ENCODE results near the gene MYO1B.

MYO1B gene

DNA sequence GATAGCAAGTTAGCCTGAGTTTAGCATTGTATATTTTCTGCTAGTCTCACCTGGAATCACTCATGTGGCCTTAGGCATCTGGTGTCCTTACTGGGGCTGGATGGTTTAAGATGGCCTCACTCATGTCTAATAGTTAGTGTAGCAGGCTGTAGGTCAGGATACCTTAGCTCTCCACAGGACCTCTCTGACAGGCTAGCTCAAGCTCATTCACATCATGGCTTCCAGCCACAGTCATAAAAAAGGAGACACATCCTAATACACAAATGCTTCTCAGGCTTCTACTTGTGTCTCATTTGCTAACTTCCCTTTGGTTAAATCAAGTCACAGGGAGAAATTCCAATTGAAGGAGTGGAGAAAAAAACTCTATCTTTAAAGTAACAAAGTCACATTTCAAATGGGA, 47.7 kb downstream of the MYO1B start:
- no peak overlapping the region for H3K4me3 ChIP-seq (ENCODE audit: insufficient read depth, low read depth, low read length)
- no peaks in the 10 kb centered on the region for H3K4me1 ChIP-seq (ENCODE audit: control insufficient read depth, insufficient read depth, low read length)
- H3K27ac ChIP-seq (ENCODE audit: insufficient read depth, low read depth, low read length, poor library complexity, severe bottlenecking), result no peak overlapping the region
- H3K36me3 ChIP-seq (ENCODE audit: control insufficient read depth, insufficient read depth, low read length), result no peaks in the 10 kb centered on the region
- H3K27me3 ChIP-seq (ENCODE audit: control insufficient read depth, insufficient read depth, low read length, poor library complexity, severe bottlenecking), result no peaks in the 10 kb centered on the region
- H3K9me3 ChIP-seq (ENCODE audit: control insufficient read depth, low read length), result no peaks in the 10 kb centered on the region

DNA sequence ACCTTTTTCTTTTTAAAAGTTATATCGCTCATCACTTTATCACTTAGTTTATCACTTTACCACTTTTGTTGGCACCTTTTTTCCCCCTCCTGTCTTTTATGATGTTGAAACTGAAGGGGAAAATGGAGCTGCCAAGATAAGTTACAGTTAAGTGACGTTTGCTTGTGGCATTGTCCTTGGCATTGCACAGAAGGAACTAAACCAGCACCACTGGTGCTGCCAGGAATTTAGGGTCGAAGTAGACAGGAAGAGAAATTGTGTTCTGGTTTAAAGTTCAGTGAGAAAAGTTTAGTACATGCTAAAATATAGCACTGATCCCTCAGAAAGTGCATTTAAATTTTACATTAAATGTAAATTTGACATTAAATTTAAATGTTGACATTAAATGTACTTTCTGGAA, 49.9 kb downstream of the MYO1B start:
- 88 to 94% methylated on average over 2 to 3 of the region's 3 CpGs for WGBS, 2 experiments
- no peaks in the 10 kb centered on the region for H3K4me1 ChIP-seq (ENCODE audit: control insufficient read depth, insufficient read depth, low read length)

DNA sequence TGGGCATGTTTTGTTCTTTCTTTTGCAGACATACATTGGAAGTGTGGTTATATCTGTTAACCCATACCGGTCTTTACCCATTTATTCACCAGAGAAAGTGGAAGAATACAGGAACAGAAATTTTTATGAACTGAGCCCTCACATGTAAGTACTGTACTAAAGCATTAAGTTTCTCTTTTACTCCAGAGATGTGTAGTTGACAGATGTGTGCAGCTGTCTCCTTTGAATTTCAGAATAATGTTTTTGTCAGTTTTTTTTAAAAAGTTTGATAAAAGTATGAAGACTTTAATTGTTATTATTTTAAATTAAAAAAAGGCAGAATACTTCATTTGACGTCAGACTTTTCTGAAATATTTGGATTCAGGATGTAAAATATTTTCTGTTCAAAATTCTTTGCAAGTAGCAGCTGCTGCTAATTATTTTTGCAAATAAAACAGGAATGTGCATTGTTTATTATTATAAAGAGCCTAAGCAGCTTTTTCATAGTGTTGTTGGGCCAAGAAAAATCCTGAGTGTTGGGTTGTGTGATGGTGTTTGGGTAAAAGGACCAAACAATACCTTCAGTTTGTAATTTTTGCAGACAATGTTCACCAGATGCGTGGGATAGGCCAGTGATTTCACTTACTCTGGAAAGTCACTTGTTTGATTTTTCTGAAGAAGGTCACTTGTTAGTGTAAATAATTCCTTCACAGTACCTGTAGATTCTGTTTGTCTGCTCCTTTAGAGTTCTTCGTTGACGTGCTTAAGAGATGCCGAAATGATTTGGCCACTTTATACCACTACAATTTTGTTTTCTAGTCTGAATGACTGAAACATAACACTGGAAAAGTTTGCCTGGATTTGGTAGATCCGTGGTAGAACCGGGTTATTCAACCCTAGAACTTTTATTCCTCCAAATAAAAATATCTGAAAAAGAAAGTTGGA, 51.1 kb downstream of the MYO1B start:
- Histone ChIP-seq H3K27me3 (ENCODE audit: control insufficient read depth, insufficient read depth, low read length, poor library complexity, severe bottlenecking) (no peaks in the 10 kb centered on the region), H3K36me3 (ENCODE audit: control insufficient read depth, insufficient read depth, low read length) (no peaks in the 10 kb centered on the region), H3K27ac (ENCODE audit: insufficient read depth, low read depth, low read length, poor library complexity, severe bottlenecking) (no peak overlapping the region), H3K9me3 (ENCODE audit: control insufficient read depth, low read length) (no peaks in the 10 kb centered on the region), H3K4me1 (ENCODE audit: control insufficient read depth, insufficient read depth, low read length) (no peaks in the 10 kb centered on the region), H3K4me3 (ENCODE audit: insufficient read depth, low read depth, low read length) (no peak overlapping the region)
- WGBS, 2 experiments, result 92 to 97% methylated on average over 6 to 8 of the region's 8 CpGs

More for the DNA sequence above, 49.9 kb downstream of the MYO1B start:
- Histone ChIP-seq H3K27me3 (ENCODE audit: control insufficient read depth, insufficient read depth, low read length, poor library complexity, severe bottlenecking) (no peaks in the 10 kb centered on the region), H3K36me3 (ENCODE audit: control insufficient read depth, insufficient read depth, low read length) (no peaks in the 10 kb centered on the region), H3K9me3 (ENCODE audit: control insufficient read depth, low read length) (no peaks in the 10 kb centered on the region), H3K4me3 (ENCODE audit: insufficient read depth, low read depth, low read length) (no peak overlapping the region), H3K27ac (ENCODE audit: insufficient read depth, low read depth, low read length, poor library complexity, severe bottlenecking) (no peak overlapping the region)

DNA sequence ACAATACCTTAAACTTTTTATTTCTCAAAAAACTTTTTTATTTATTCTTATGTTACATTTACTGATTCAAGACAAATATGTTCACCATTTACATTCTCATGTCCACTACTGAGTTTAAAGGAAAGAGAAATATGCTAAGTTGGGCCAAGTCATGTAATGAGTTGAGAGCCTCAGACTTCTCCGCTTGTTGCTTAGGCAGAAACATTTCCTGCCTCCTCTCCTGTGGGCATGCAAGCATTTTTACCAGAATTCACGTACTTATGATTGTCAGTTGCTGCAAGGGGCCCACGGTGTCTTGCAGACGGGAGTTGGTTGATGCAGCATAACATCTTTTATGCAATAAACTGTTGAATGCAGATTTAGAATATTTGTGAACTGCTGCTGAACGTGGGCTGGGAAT, 51.8 kb downstream of the MYO1B start:
- no peaks in the 10 kb centered on the region for H3K36me3 ChIP-seq (ENCODE audit: control insufficient read depth, insufficient read depth, low read length)
- no peak overlapping the region for H3K4me3 ChIP-seq (ENCODE audit: insufficient read depth, low read depth, low read length)
- H3K27ac ChIP-seq (ENCODE audit: insufficient read depth, low read depth, low read length, poor library complexity, severe bottlenecking), result no peak overlapping the region
- H3K27me3 ChIP-seq (ENCODE audit: control insufficient read depth, insufficient read depth, low read length, poor library complexity, severe bottlenecking), result no peaks in the 10 kb centered on the region
- no peaks in the 10 kb centered on the region for H3K9me3 ChIP-seq (ENCODE audit: control insufficient read depth, low read length)
- H3K4me1 ChIP-seq (ENCODE audit: control insufficient read depth, insufficient read depth, low read length), result no peaks in the 10 kb centered on the region
- 72 to 75% methylated on average over 5 of the region's 5 CpGs for whole genome bisulfite sequencing, 2 experiments

DNA sequence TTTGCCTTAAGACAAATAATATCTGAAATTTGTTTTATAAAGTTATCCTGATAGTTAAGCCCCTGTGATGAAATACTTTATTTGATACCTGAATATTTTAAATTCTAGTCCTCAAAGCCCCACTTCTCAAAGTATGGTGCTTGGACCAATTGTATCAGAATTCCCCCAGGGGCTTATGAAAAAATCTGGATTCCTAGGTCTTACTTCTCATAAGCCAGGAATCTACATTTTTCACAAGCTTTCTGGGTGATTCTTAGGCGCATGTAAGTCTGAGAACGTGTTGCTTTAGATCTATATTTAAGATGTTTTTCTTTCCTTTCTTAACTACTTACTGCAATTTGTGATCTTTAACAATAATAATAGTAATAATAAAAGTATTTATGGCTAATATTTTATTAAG, 53.1 kb downstream of the MYO1B start:
- Histone ChIP-seq H3K4me1 (ENCODE audit: control insufficient read depth, insufficient read depth, low read length) (no peaks in the 10 kb centered on the region), H3K4me3 (ENCODE audit: insufficient read depth, low read depth, low read length) (no peak overlapping the region), H3K27ac (ENCODE audit: insufficient read depth, low read depth, low read length, poor library complexity, severe bottlenecking) (no peak overlapping the region), H3K36me3 (ENCODE audit: control insufficient read depth, insufficient read depth, low read length) (no peaks in the 10 kb centered on the region), H3K27me3 (ENCODE audit: control insufficient read depth, insufficient read depth, low read length, poor library complexity, severe bottlenecking) (no peaks in the 10 kb centered on the region), H3K9me3 (ENCODE audit: control insufficient read depth, low read length) (no peaks in the 10 kb centered on the region)
- no CpG with 5 or more reads among the region's 2 CpGs for WGBS, 2 experiments

DNA sequence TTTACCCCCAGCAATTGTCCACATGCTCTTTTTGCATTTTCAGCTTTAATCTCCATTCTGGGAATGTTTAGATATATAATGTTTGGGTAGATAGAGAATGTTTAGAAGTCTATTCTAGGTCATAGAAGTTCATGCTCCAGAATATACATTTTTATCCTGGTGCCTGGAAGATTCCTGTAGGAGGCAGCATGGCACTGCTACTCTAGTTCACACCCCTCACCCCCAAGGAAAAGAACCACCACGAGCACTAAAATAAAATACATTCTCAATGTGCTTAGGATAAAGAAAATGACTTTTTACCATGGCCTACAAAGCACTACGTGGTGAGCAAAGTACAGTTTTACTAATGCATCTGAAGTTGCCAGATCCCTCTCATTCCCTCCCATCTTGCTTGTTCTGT, 53.8 kb downstream of the MYO1B start:
- WGBS, 2 experiments, result 75 to 92% methylated on average over 2 of the region's 2 CpGs
- H3K36me3 ChIP-seq (ENCODE audit: control insufficient read depth, insufficient read depth, low read length), result no peaks in the 10 kb centered on the region
- H3K4me1 ChIP-seq (ENCODE audit: control insufficient read depth, insufficient read depth, low read length), result no peaks in the 10 kb centered on the region
- H3K4me3 ChIP-seq (ENCODE audit: insufficient read depth, low read depth, low read length), result no peak overlapping the region
- no peaks in the 10 kb centered on the region for H3K27me3 ChIP-seq (ENCODE audit: control insufficient read depth, insufficient read depth, low read length, poor library complexity, severe bottlenecking)
- no peaks in the 10 kb centered on the region for H3K9me3 ChIP-seq (ENCODE audit: control insufficient read depth, low read length)
- no peak overlapping the region for H3K27ac ChIP-seq (ENCODE audit: insufficient read depth, low read depth, low read length, poor library complexity, severe bottlenecking)

DNA sequence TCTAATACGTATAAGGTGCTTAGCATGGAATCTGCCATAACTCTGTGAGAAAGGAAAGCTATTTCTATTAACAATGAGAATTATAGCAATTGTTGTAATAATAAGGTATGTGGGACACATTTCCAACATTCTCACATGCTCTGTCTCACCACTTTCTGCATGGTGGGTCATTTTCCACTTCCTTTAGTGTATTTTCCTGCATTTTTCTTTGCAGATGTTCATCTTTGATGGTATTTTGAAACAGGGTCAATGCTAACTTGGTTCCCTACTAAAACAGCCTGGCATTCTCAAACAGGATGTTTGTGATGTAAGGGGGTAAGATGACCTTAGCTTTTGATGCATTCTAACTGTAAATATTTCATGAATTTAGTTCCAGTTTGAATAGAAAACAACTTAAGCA, 54.7 kb downstream of the MYO1B start:
- no peaks in the 10 kb centered on the region for H3K36me3 ChIP-seq (ENCODE audit: control insufficient read depth, insufficient read depth, low read length)
- no peak overlapping the region for H3K4me3 ChIP-seq (ENCODE audit: insufficient read depth, low read depth, low read length)
- H3K27me3 ChIP-seq (ENCODE audit: control insufficient read depth, insufficient read depth, low read length, poor library complexity, severe bottlenecking), result no peaks in the 10 kb centered on the region
- H3K9me3 ChIP-seq (ENCODE audit: control insufficient read depth, low read length), result no peaks in the 10 kb centered on the region
- WGBS, 2 experiments, result 100% methylated on average over 1 of the region's 1 CpG
- peaks cover under 1% of the 10 kb centered on the region for H3K4me1 ChIP-seq (ENCODE audit: control insufficient read depth, insufficient read depth, low read length)
- no peak overlapping the region for H3K27ac ChIP-seq (ENCODE audit: insufficient read depth, low read depth, low read length, poor library complexity, severe bottlenecking)

DNA sequence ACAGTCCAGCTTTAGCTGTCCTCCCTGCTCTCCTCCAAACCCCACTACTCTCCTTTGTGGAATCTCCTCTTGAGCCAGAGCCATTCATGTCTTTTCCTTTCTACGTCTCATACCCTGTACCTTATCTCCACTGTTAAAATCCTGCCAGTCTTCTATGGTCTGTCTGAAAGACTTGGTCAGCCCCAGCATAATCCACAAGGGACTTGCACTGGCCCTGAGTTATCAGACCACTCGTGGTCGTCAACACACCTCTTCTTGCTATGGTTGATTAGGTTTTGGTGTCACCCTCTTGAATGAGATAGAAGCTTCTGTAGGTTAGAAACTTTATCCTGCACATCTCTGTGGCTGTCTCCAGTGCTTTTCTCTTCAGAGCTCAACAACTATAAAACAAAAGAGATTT, 56.8 kb downstream of the MYO1B start:
- Histone ChIP-seq H3K4me1 (ENCODE audit: control insufficient read depth, insufficient read depth, low read length) (peaks cover 6% of the 10 kb centered on the region), H3K27me3 (ENCODE audit: control insufficient read depth, insufficient read depth, low read length, poor library complexity, severe bottlenecking) (no peaks in the 10 kb centered on the region), H3K27ac (ENCODE audit: insufficient read depth, low read depth, low read length, poor library complexity, severe bottlenecking) (no peak overlapping the region), H3K36me3 (ENCODE audit: control insufficient read depth, insufficient read depth, low read length) (no peaks in the 10 kb centered on the region), H3K9me3 (ENCODE audit: control insufficient read depth, low read length) (no peaks in the 10 kb centered on the region), H3K4me3 (ENCODE audit: insufficient read depth, low read depth, low read length) (no peak overlapping the region)
- 94 to 96% methylated on average over 3 of the region's 3 CpGs for WGBS, 2 experiments

DNA sequence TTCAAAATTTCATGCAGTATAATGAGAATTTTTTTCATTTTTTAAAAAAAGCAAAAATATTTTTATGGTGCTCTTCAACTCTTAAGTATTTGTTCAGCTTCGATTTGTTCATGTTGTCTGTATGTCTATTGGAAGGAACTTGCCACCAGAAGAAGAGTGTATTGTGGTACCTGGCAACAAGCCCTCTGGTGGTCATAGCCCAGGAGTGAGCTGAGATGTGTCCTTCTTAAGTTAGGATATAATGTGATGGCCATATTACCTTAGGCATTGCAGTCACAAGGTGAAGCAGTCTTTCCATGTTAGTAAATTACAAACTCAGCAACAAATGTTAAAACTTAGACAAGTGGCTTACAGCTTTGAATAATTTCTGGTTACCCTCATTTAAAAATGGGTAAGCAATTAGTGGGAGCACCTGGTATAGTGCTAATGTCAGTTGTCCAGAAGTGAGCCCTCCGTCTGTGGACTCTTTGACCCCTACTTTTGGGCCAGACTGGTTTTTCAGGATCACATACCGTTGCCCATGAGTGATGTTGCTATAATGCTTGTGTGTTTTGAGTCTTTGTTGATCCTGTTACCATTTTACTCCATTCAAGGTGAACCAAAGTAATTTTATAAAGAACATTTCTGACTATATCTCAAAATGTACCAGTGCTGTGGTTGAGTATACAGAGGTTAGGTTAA, 57.4 kb downstream of the MYO1B start:
- Histone ChIP-seq H3K4me3 (ENCODE audit: insufficient read depth, low read depth, low read length) (no peak overlapping the region), H3K36me3 (ENCODE audit: control insufficient read depth, insufficient read depth, low read length) (no peaks in the 10 kb centered on the region), H3K27ac (ENCODE audit: insufficient read depth, low read depth, low read length, poor library complexity, severe bottlenecking) (no peak overlapping the region), H3K27me3 (ENCODE audit: control insufficient read depth, insufficient read depth, low read length, poor library complexity, severe bottlenecking) (no peaks in the 10 kb centered on the region), H3K4me1 (ENCODE audit: control insufficient read depth, insufficient read depth, low read length) (peaks cover 6% of the 10 kb centered on the region), H3K9me3 (ENCODE audit: control insufficient read depth, low read length) (no peaks in the 10 kb centered on the region)
- WGBS, 2 experiments, result 83 to 97% methylated on average over 3 of the region's 3 CpGs

DNA sequence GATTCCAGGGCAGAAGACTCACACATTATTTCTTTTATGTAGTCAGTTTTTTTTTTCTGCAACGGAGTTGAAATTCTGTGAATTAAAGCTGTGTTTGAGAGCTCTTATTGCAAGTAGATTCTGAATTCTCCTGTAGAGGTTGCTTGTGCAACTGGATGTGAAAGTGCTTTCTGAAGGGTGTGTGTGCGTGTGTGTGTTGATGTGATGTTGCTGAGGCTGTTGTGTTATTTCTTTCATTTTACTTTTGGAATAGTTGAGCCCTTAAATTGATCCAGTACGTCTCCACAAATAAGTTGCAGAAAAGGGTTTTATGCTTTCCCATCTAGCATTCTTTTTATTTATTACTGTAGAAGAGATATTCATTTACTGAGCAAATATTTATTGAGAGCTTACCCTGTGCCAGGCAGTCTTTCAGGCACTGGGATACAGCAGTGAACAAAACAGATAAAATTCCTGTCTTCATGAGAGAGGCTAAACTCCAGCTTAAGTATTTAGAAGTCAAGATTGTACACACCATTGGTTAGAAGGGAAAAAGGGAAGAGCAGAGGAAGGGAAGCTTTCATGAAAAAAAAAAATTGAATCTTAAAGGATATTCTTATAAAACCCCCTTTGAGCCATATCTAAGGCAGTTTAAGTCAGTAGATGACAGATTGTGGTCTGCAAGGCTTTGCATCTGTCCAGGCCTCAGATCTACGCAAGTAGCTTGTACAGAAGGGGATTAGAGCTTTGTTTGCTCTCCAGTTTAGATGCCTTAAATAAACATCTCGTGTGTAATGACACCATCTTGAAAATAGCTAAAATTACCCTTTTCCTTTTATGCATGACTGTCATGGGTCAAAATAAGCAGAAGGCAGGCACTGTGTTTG, 58.2 kb downstream of the MYO1B start:
- no peak overlapping the region for H3K4me3 ChIP-seq (ENCODE audit: insufficient read depth, low read depth, low read length)
- H3K27me3 ChIP-seq (ENCODE audit: control insufficient read depth, insufficient read depth, low read length, poor library complexity, severe bottlenecking), result no peaks in the 10 kb centered on the region
- peaks cover 6% of the 10 kb centered on the region for H3K4me1 ChIP-seq (ENCODE audit: control insufficient read depth, insufficient read depth, low read length)
- 69 to 75% methylated on average over 4 to 5 of the region's 5 CpGs for WGBS, 2 experiments
- H3K36me3 ChIP-seq (ENCODE audit: control insufficient read depth, insufficient read depth, low read length), result no peaks in the 10 kb centered on the region
- no peaks in the 10 kb centered on the region for H3K9me3 ChIP-seq (ENCODE audit: control insufficient read depth, low read length)
- H3K27ac ChIP-seq (ENCODE audit: insufficient read depth, low read depth, low read length, poor library complexity, severe bottlenecking), result no peak overlapping the region

All from ectodermal cell (in vitro differentiated cells).